K562 (cell line): ENCODE data around the gene DLGAP5. TPM values are rescaled to one million over a fixed set of nuclear protein-coding genes. Genes with fewer than 3 reads are reported as not detected.

ENCODE experiments used
- ATAC-seq: fragments of 200-7000 bp; cut with Tn5 transposase; 3 replicates; pipeline ENCODE4 v1.9.1; 2020; ENCODE audit warnings: moderate library complexity
- BruUV-seq: library from RNA; stranded (reverse); fragments of 400-500 nt; replicated peaks from 2 replicates; lab custom pipeline; 2021; lab: Mats Ljungman, UMichigan
- CTCF ChIA-PET: fragments of 300-600 bp; formaldehyde crosslinking; extraction: SDS; loops from one replicate; lab custom pipeline; 2021; ENCODE audit warnings: low intra/inter-chr PET ratio; lab: Yijun Ruan, JAX
- POLR2A ChIA-PET: fragments of 300-600, 350-650 bp; sonication (Branson Sonifier 250); formaldehyde crosslinking; extraction: SDS; loops from one replicate; lab custom pipeline; 2021; ENCODE audit warnings: antibody characterized with exemption, inconsistent platforms; lab: Yijun Ruan, JAX
- DNase-seq, 4 experiments: peaks; one replicate each; pipeline versions ENCODE4 v3.0.0 to v3.0.0-alpha.2; 2011 to 2018; ENCODE audit warnings: low spot score in 3 of 4, mixed read lengths in 3 of 4; ENCODE audit errors: extremely low read depth in 1 of 4
- FAIRE-seq: peaks from 2 replicates; lab custom pipeline; 2011; peaks lifted over from hg19 to GRCh38; lab: Jason Lieb, UNC
- H2AFZ ChIP-seq: 2 replicates; pipeline ENCODE4 v1.6.0; 2011; ENCODE audit warnings: low read depth, low read length, control low read depth, inconsistent platforms
- H3K27ac ChIP-seq: fragments of 200-600 bp; 3 replicates; pipeline ENCODE4 v1.8.0; 2011; ENCODE audit warnings: low read depth, mild to moderate bottlenecking, control low read depth, inconsistent platforms, low read length, moderate library complexity, mixed read lengths; ENCODE audit errors: extremely low read depth
- H3K27me3 ChIP-seq, 2 experiments: fragments of 300-600 bp in 1 of 2; 2 replicates in 1 of 2; 3 replicates in 1 of 2; pipeline versions ENCODE4 v1.6.0 to v1.8.0; 2011; ENCODE audit warnings: inconsistent platforms in 2 of 2, low read length in 2 of 2, mild to moderate bottlenecking in 1 of 2, mixed read lengths in 1 of 2, moderate library complexity in 1 of 2; ENCODE audit not compliant: control insufficient read depth in 2 of 2, insufficient read depth in 2 of 2
- H3K36me3 ChIP-seq: fragments of 300-600 bp; 3 replicates; pipeline ENCODE4 v1.8.0; 2011; ENCODE audit warnings: mild to moderate bottlenecking, low read length, inconsistent platforms; ENCODE audit not compliant: control insufficient read depth, insufficient read depth
- H3K4me1 ChIP-seq, 2 experiments: fragments of 200-600 bp in 1 of 2; replicated peaks in 1 of 2; 2 replicates in 1 of 2; 3 replicates in 1 of 2; pipeline versions ENCODE4 v1.5.1 to v1.8.0; 2011; ENCODE audit warnings: inconsistent platforms in 2 of 2, low read length in 2 of 2, mild to moderate bottlenecking in 1 of 2, mixed read lengths in 1 of 2, moderate library complexity in 1 of 2; ENCODE audit not compliant: control insufficient read depth in 2 of 2, insufficient read depth in 2 of 2
- H3K4me2 ChIP-seq: 2 replicates; pipeline ENCODE4 v1.6.1; 2011; ENCODE audit warnings: low read length, control low read depth, inconsistent platforms, mixed read lengths; ENCODE audit not compliant: insufficient read depth
- H3K4me3 ChIP-seq: fragments of 200-600 bp; sonication (generic), shearing (Covaris generic); 2 replicates; pipeline ENCODE4 v1.5.1; 2016; ENCODE audit warnings: control low read depth, inconsistent platforms
- H3K79me2 ChIP-seq: fragments of 200-600 bp; 3 replicates; pipeline ENCODE4 v1.8.0; 2011; ENCODE audit warnings: low read length, inconsistent platforms; ENCODE audit not compliant: control insufficient read depth, insufficient read depth
- H3K9ac ChIP-seq, 2 experiments: 2 replicates each; pipeline versions ENCODE4 v1.6.0 to v1.6.1; 2011; ENCODE audit warnings: low read depth in 2 of 2, low read length in 2 of 2, control low read depth in 1 of 2, inconsistent platforms in 1 of 2, mild to moderate bottlenecking in 1 of 2, mixed read lengths in 1 of 2; ENCODE audit not compliant: insufficient read depth in 1 of 2
- H3K9me1 ChIP-seq: one replicate; pipeline ENCODE4 v1.6.0; 2011; ENCODE audit warnings: inconsistent platforms, mild to moderate bottlenecking, low read length, moderate library complexity; ENCODE audit not compliant: control insufficient read depth, insufficient read depth
- H3K9me3 ChIP-seq: replicated peaks from 2 replicates; pipeline ENCODE4 v1.5.1; 2011; ENCODE audit warnings: low read depth, low read length, inconsistent platforms; ENCODE audit not compliant: control insufficient read depth, insufficient read depth
- H4K20me1 ChIP-seq: replicated peaks from 2 replicates; pipeline ENCODE4 v1.6.1; 2011; ENCODE audit warnings: low read length, inconsistent platforms, mixed read lengths; ENCODE audit not compliant: control insufficient read depth, insufficient read depth
- ADNP ChIP-seq: fragments of 200-800 bp; sonication (Bioruptor generic); IDR thresholded peaks from 2 replicates; pipeline ENCODE4 v1.6.1; 2016; ENCODE audit warnings: missing genetic modification characterization, missing compliant biosample characterization
- MITF ChIP-seq: IDR thresholded peaks from 2 replicates; pipeline ENCODE4 v1.6.1; 2014; ENCODE audit warnings: antibody characterized with exemption
- MTA1 ChIP-seq: fragments of 450-650 bp; IDR thresholded peaks from 2 replicates; pipeline ENCODE4 v1.6.1; 2017; ENCODE audit warnings: borderline replicate concordance
- PML ChIP-seq: IDR thresholded peaks from 2 replicates; pipeline ENCODE4 v1.6.1; 2012; ENCODE audit warnings: low read length, inconsistent platforms
- ZNF778 ChIP-seq: fragments of 450-650 bp; formaldehyde crosslinking; IDR thresholded peaks from 2 replicates; pipeline ENCODE4 v1.4.0; 2020; ENCODE audit warnings: mild to moderate bottlenecking, moderate library complexity
- WGBS: fragments of 100-300 bp; shearing (Covaris generic); methylation state at CpG from one replicate; pipeline ENCODE4 v1.1.6; 2016; ENCODE audit warnings: low coverage, mixed read lengths; ENCODE audit not compliant: insufficient coverage; ENCODE audit errors: missing lambda C conversion rate; 5-methylcytosine and 5-hydroxymethylcytosine counted together
- in situ Hi-C: fragments of 300-500 bp; cut with MboI; formaldehyde crosslinking; loops from 4 replicates; pipeline ENCODE4 v1.15.0; 2018; ENCODE audit warnings: inconsistent platforms, mixed read lengths
- intact Hi-C: fragments of 100-400 bp; cut with micrococcal nuclease; formaldehyde crosslinking; loops from 2 replicates; pipeline ENCODE4 v1.14.2; 2022
- polyA plus RNA-seq, 8 experiments: library from polyadenylated mRNA; depleted of rRNA in 4 of 8; stranded (reverse) in 5 of 8; unstranded in 3 of 8; fragments of >200 nt; fragmentation: Nextera tagmentation in 2 of 8; fragmentation: Illumina TruSeq in 1 of 8; extraction: Ambion mirVana in 2 of 8; extraction: Trizol in 1 of 8; gene quantifications; 2 replicates each; pipeline versions ENCODE4 v1.2.1 to v1.2.3, GENCODE V29; 2011 to 2014; ENCODE audit warnings: inconsistent platforms in 1 of 8, missing spikeins in 1 of 8
- total RNA-seq, 7 experiments: library from RNA; depleted of rRNA in 6 of 7; stranded (reverse); fragments of >200 nt in 6 of 7; fragmentation: Illumina TruSeq in 2 of 7; extraction: Trizol in 2 of 7; gene quantifications; 2 replicates each; pipeline versions ENCODE4 v1.2.1 to v1.2.3, GENCODE V29; 2011 to 2021; ENCODE audit warnings: low replicate concordance in 1 of 7
- TF ChIP-seq, protein P1 (sequence below): sonication (generic); formaldehyde crosslinking; IDR thresholded peaks from 2 replicates; pipeline ENCODE4 v1.8.1; 2023; ENCODE audit warnings: mild to moderate bottlenecking, missing genetic modification reagents
- TF ChIP-seq, protein P2 (sequence below): sonication (generic); formaldehyde crosslinking; IDR thresholded peaks from 2 replicates; pipeline ENCODE4 v1.8.0; 2022; ENCODE audit warnings: mild to moderate bottlenecking, missing genetic modification reagents
- TF ChIP-seq, protein P3 (sequence below): fragments of 250-450 bp; sonication (Bioruptor Pico); IDR thresholded peaks from 2 replicates; pipeline ENCODE4 v1.9.0; 2021; ENCODE audit warnings: mild to moderate bottlenecking, inconsistent platforms

DLGAP5 gene
- total and polyA plus RNA-seq, 9 of the 15 experiments (the other 6 are each of a cell fraction or from before 2014, with no cell fraction given) = 39.1 to 80.0 (median 59.9) TPM

DNA sequence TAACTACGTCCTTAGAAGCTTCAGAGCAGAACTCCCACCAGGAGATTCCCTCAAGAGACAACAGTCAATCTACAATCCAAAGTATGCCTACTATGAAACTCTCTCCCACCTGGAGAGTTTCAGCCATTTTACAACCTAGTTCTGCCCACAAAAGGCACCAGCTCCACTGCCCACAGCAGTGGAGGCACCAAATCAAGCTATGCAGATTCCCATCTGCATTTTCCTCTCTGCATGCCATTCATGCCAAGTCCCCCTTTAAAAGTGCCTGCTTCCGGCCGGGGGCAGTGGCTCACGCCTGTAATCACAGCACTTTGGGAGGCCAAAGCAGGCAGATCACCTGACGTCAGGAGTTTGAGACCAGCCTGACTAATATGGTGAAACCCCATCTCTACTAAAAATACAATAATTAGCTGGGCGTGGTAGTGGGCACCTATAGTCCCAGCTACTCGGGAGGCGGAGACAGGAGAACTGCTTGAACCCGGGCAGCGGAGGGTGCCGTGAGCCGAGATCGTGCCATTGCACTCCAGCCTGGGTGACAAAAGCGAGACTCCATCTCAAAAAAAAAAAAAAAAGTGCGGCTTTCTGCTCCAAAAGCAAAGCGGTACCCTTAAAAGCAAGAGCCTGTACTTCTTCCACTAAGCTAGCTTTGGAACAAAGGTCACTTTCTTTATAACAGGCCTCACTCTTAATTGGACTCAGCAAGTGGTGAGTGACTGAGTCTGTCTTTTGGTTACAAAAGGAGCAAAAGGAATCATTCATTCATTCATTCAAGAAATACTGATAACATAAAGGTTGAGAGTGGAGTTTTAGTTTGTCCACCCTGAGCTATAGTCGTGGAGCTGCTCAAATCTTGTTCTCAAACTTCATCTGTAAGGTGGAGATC, 10.1 kb upstream of the DLGAP5 start:
- ATAC-seq = no peak

More for the DNA sequence above, 10.1 kb upstream of the DLGAP5 start:
- no peaks in the 10 kb centered on the region for H3K9me1 ChIP-seq
- H3K4me1 ChIP-seq = no peaks in the 10 kb centered on the region; a peak in 1 of 5 replicates
- no peak overlapping the region for H2AFZ ChIP-seq
- H3K4me3 ChIP-seq = no peak overlapping the region
- DNase-seq (no peak), FAIRE-seq (no peak)
- no TSS peak for BruUV-seq
- H3K36me3 ChIP-seq = no peaks in the 10 kb centered on the region
- H3K9ac ChIP-seq = no peak overlapping the region
- H3K79me2 ChIP-seq = no peaks in the 10 kb centered on the region
- H3K9me3 ChIP-seq = no peaks in the 10 kb centered on the region
- no peaks in the 10 kb centered on the region for H3K27me3 ChIP-seq
- TF ChIP-seq ZNF778 (CRISPR knock-in tag) (no peak), MITF (no peak), MTA1 (no peak), PML (no peak), ADNP (tag) (no peak)
- TF ChIP-seq, protein P1, sequence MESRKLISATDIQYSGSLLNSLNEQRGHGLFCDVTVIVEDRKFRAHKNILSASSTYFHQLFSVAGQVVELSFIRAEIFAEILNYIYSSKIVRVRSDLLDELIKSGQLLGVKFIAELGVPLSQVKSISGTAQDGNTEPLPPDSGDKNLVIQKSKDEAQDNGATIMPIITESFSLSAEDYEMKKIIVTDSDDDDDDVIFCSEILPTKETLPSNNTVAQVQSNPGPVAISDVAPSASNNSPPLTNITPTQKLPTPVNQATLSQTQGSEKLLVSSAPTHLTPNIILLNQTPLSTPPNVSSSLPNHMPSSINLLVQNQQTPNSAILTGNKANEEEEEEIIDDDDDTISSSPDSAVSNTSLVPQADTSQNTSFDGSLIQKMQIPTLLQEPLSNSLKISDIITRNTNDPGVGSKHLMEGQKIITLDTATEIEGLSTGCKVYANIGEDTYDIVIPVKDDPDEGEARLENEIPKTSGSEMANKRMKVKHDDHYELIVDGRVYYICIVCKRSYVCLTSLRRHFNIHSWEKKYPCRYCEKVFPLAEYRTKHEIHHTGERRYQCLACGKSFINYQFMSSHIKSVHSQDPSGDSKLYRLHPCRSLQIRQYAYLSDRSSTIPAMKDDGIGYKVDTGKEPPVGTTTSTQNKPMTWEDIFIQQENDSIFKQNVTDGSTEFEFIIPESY = no peak
- TF ChIP-seq, protein P2, sequence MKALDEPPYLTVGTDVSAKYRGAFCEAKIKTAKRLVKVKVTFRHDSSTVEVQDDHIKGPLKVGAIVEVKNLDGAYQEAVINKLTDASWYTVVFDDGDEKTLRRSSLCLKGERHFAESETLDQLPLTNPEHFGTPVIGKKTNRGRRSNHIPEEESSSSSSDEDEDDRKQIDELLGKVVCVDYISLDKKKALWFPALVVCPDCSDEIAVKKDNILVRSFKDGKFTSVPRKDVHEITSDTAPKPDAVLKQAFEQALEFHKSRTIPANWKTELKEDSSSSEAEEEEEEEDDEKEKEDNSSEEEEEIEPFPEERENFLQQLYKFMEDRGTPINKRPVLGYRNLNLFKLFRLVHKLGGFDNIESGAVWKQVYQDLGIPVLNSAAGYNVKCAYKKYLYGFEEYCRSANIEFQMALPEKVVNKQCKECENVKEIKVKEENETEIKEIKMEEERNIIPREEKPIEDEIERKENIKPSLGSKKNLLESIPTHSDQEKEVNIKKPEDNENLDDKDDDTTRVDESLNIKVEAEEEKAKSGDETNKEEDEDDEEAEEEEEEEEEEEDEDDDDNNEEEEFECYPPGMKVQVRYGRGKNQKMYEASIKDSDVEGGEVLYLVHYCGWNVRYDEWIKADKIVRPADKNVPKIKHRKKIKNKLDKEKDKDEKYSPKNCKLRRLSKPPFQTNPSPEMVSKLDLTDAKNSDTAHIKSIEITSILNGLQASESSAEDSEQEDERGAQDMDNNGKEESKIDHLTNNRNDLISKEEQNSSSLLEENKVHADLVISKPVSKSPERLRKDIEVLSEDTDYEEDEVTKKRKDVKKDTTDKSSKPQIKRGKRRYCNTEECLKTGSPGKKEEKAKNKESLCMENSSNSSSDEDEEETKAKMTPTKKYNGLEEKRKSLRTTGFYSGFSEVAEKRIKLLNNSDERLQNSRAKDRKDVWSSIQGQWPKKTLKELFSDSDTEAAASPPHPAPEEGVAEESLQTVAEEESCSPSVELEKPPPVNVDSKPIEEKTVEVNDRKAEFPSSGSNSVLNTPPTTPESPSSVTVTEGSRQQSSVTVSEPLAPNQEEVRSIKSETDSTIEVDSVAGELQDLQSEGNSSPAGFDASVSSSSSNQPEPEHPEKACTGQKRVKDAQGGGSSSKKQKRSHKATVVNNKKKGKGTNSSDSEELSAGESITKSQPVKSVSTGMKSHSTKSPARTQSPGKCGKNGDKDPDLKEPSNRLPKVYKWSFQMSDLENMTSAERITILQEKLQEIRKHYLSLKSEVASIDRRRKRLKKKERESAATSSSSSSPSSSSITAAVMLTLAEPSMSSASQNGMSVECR (CRISPR knock-in tag) = no peak
- TF ChIP-seq, protein P3, sequence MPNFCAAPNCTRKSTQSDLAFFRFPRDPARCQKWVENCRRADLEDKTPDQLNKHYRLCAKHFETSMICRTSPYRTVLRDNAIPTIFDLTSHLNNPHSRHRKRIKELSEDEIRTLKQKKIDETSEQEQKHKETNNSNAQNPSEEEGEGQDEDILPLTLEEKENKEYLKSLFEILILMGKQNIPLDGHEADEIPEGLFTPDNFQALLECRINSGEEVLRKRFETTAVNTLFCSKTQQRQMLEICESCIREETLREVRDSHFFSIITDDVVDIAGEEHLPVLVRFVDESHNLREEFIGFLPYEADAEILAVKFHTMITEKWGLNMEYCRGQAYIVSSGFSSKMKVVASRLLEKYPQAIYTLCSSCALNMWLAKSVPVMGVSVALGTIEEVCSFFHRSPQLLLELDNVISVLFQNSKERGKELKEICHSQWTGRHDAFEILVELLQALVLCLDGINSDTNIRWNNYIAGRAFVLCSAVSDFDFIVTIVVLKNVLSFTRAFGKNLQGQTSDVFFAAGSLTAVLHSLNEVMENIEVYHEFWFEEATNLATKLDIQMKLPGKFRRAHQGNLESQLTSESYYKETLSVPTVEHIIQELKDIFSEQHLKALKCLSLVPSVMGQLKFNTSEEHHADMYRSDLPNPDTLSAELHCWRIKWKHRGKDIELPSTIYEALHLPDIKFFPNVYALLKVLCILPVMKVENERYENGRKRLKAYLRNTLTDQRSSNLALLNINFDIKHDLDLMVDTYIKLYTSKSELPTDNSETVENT (CRISPR knock-in tag) = no peak
- H3K27ac ChIP-seq = no peak overlapping the region
- no peak overlapping the region for H3K4me2 ChIP-seq
- POLR2A ChIA-PET = no interaction called here
- no peaks in the 10 kb centered on the region for H4K20me1 ChIP-seq
- intact Hi-C loops (no loop called here), in situ Hi-C loops (loop anchor here (25.0 kb wide), 1 partner anchor 1286 kb away; no protein-coding TSS in a partner anchor)
- 49% methylated on average over 16 of the region's 17 CpGs for WGBS
- CTCF ChIA-PET = no interaction called here
